ENCODE results near the gene MAGI2. TPM values are rescaled to one million over a fixed set of nuclear protein-coding genes. Genes with fewer than 3 reads are reported as not detected.

MAGI2 gene
- total and polyA plus RNA-seq, 2 experiments from 2014 or later: 10.4 to 26.4 TPM

DNA sequence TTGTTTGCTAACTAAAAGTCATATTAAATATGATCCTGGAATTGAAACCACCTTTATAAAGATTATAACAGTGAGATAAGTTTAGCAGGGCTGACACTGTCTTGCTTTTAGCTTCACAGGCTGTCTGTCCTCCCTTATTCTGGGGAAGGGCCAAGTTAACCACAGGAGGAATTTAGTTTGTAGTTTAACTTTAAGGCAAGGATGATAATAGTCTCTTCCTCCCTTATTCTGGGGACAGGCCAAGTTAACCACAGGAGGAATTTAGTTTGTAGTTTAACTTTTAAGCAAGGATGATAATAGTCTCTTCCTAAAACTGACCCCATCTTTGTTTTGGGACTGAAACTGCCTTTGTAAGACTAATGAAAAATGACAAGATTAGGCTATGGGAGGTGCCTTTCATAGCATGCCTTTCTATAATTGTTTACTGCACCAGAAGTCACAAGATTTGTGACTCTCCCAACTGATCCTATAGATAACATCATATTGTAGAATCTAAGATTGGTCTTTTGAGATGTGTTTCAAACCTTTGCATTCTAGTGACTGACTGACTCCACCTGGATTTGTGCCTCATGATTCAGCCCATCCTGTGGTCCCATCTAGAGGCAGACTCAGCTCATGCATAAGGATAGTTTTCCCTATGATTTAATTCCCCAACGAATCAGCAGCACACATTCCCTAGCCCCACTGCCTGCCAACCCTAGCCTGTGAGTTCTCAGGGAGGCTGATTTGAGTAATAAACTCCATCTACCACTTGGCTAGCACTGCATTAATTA lies 212.0 kb downstream of the MAGI2 start:
- Histone ChIP-seq H2AFZ (no peak overlapping the region), H3K27me3 (ENCODE audit: insufficient read depth) (no peaks in the 10 kb centered on the region), H3K79me2 (replicated peaks; ENCODE audit: insufficient read depth) (no peaks in the 10 kb centered on the region), H4K20me1 (replicated peaks; ENCODE audit: insufficient read depth) (no peaks in the 10 kb centered on the region), H3K9me2 (ENCODE audit: insufficient read depth) (peaks cover 5% of the 10 kb centered on the region; the same call in 1 of the 2 replicates), H3K4me2 (no peak overlapping the region), H3F3A (replicated peaks; ENCODE audit: low read depth) (no peaks in the 10 kb centered on the region), H3K4me1 (ENCODE audit: insufficient read depth) (no peaks in the 10 kb centered on the region), H3K4me3 (no peak overlapping the region), H3K27ac (ENCODE audit: low read depth) (no peak overlapping the region), H3K36me3 (ENCODE audit: insufficient read depth) (no peaks in the 10 kb centered on the region)
- H3K9me3 Mint-ChIP-seq: peaks cover 4% of the 10 kb centered on the region; the same call in 1 of the 3 replicates
- H3K36me3 Mint-ChIP-seq (ENCODE audit: low read depth): no peaks in the 10 kb centered on the region
- TF ChIP-seq STAT1 (IDR thresholded peaks at IDR 0.05; ENCODE audit: unreplicated experiment): no peak
- TF ChIP-seq JUNB (IDR thresholded peaks at IDR 0.05; ENCODE audit: unreplicated experiment): no peak
- TF ChIP-seq, protein P1, sequence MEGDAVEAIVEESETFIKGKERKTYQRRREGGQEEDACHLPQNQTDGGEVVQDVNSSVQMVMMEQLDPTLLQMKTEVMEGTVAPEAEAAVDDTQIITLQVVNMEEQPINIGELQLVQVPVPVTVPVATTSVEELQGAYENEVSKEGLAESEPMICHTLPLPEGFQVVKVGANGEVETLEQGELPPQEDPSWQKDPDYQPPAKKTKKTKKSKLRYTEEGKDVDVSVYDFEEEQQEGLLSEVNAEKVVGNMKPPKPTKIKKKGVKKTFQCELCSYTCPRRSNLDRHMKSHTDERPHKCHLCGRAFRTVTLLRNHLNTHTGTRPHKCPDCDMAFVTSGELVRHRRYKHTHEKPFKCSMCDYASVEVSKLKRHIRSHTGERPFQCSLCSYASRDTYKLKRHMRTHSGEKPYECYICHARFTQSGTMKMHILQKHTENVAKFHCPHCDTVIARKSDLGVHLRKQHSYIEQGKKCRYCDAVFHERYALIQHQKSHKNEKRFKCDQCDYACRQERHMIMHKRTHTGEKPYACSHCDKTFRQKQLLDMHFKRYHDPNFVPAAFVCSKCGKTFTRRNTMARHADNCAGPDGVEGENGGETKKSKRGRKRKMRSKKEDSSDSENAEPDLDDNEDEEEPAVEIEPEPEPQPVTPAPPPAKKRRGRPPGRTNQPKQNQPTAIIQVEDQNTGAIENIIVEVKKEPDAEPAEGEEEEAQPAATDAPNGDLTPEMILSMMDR (conservative IDR thresholded peaks at IDR 0.05; ENCODE audit: low read depth in 2 of 2): no peak
- no peak for TF ChIP-seq EZH2phosphoT487 (IDR thresholded peaks at IDR 0.05; ENCODE audit: unreplicated experiment)
- TF ChIP-seq, protein P2, sequence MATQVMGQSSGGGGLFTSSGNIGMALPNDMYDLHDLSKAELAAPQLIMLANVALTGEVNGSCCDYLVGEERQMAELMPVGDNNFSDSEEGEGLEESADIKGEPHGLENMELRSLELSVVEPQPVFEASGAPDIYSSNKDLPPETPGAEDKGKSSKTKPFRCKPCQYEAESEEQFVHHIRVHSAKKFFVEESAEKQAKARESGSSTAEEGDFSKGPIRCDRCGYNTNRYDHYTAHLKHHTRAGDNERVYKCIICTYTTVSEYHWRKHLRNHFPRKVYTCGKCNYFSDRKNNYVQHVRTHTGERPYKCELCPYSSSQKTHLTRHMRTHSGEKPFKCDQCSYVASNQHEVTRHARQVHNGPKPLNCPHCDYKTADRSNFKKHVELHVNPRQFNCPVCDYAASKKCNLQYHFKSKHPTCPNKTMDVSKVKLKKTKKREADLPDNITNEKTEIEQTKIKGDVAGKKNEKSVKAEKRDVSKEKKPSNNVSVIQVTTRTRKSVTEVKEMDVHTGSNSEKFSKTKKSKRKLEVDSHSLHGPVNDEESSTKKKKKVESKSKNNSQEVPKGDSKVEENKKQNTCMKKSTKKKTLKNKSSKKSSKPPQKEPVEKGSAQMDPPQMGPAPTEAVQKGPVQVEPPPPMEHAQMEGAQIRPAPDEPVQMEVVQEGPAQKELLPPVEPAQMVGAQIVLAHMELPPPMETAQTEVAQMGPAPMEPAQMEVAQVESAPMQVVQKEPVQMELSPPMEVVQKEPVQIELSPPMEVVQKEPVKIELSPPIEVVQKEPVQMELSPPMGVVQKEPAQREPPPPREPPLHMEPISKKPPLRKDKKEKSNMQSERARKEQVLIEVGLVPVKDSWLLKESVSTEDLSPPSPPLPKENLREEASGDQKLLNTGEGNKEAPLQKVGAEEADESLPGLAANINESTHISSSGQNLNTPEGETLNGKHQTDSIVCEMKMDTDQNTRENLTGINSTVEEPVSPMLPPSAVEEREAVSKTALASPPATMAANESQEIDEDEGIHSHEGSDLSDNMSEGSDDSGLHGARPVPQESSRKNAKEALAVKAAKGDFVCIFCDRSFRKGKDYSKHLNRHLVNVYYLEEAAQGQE (IDR thresholded peaks at IDR 0.05; ENCODE audit: unreplicated experiment): no peak
- no peak for TF ChIP-seq EZH2 (IDR thresholded peaks at IDR 0.05; ENCODE audit: low read depth, unreplicated experiment)
- TF ChIP-seq, protein P3, sequence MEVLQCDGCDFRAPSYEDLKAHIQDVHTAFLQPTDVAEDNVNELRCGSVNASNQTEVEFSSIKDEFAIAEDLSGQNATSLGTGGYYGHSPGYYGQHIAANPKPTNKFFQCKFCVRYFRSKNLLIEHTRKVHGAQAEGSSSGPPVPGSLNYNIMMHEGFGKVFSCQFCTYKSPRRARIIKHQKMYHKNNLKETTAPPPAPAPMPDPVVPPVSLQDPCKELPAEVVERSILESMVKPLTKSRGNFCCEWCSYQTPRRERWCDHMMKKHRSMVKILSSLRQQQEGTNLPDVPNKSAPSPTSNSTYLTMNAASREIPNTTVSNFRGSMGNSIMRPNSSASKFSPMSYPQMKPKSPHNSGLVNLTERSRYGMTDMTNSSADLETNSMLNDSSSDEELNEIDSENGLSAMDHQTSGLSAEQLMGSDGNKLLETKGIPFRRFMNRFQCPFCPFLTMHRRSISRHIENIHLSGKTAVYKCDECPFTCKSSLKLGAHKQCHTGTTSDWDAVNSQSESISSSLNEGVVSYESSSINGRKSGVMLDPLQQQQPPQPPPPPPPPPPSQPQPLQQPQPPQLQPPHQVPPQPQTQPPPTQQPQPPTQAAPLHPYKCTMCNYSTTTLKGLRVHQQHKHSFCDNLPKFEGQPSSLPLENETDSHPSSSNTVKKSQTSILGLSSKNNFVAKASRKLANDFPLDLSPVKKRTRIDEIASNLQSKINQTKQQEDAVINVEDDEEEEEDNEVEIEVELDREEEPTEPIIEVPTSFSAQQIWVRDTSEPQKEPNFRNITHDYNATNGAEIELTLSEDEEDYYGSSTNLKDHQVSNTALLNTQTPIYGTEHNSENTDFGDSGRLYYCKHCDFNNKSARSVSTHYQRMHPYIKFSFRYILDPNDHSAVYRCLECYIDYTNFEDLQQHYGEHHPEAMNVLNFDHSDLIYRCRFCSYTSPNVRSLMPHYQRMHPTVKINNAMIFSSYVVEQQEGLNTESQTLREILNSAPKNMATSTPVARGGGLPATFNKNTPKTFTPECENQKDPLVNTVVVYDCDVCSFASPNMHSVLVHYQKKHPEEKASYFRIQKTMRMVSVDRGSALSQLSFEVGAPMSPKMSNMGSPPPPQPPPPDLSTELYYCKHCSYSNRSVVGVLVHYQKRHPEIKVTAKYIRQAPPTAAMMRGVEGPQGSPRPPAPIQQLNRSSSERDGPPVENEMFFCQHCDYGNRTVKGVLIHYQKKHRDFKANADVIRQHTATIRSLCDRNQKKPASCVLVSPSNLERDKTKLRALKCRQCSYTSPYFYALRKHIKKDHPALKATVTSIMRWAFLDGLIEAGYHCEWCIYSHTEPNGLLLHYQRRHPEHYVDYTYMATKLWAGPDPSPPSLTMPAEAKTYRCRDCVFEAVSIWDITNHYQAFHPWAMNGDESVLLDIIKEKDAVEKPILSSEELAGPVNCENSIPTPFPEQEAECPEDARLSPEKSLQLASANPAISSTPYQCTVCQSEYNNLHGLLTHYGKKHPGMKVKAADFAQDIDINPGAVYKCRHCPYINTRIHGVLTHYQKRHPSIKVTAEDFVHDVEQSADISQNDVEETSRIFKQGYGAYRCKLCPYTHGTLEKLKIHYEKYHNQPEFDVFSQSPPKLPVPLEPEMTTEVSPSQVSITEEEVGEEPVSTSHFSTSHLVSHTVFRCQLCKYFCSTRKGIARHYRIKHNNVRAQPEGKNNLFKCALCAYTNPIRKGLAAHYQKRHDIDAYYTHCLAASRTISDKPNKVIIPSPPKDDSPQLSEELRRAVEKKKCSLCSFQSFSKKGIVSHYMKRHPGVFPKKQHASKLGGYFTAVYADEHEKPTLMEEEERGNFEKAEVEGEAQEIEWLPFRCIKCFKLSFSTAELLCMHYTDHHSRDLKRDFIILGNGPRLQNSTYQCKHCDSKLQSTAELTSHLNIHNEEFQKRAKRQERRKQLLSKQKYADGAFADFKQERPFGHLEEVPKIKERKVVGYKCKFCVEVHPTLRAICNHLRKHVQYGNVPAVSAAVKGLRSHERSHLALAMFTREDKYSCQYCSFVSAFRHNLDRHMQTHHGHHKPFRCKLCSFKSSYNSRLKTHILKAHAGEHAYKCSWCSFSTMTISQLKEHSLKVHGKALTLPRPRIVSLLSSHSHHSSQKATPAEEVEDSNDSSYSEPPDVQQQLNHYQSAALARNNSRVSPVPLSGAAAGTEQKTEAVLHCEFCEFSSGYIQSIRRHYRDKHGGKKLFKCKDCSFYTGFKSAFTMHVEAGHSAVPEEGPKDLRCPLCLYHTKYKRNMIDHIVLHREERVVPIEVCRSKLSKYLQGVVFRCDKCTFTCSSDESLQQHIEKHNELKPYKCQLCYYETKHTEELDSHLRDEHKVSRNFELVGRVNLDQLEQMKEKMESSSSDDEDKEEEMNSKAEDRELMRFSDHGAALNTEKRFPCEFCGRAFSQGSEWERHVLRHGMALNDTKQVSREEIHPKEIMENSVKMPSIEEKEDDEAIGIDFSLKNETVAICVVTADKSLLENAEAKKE (CRISPR knock-in tag; IDR thresholded peaks at IDR 0.05): no peak
- no peak for TF ChIP-seq ZNF331 (CRISPR knock-in tag; IDR thresholded peaks at IDR 0.05; ENCODE audit: low read depth)
- no peak for TF ChIP-seq ZNF114 (CRISPR knock-in tag; IDR thresholded peaks at IDR 0.05)
- no peak for TF ChIP-seq CREB1 (CRISPR knock-in tag; IDR thresholded peaks at IDR 0.05; ENCODE audit: low read depth)
- TF ChIP-seq, protein P4, sequence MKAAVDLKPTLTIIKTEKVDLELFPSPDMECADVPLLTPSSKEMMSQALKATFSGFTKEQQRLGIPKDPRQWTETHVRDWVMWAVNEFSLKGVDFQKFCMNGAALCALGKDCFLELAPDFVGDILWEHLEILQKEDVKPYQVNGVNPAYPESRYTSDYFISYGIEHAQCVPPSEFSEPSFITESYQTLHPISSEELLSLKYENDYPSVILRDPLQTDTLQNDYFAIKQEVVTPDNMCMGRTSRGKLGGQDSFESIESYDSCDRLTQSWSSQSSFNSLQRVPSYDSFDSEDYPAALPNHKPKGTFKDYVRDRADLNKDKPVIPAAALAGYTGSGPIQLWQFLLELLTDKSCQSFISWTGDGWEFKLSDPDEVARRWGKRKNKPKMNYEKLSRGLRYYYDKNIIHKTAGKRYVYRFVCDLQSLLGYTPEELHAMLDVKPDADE (IDR thresholded peaks at IDR 0.05): no peak
- TF ChIP-seq NANOG (IDR thresholded peaks at IDR 0.05; ENCODE audit: borderline replicate concordance): no peak
- no peak for TF ChIP-seq POLR2AphosphoS5 (IDR thresholded peaks at IDR 0.05; ENCODE audit: low read depth)
- H3K27ac Mint-ChIP-seq: no peak overlapping the region
- DNase-seq (ENCODE audit: low spot score) (no peak), ATAC-seq (no peak)
- H3K4me3 Mint-ChIP-seq: no peak overlapping the region
- no peaks in the 10 kb centered on the region for H3K4me1 Mint-ChIP-seq
- H3K27me3 Mint-ChIP-seq (ENCODE audit: insufficient read depth, low read depth, poor library complexity): no peaks in the 10 kb centered on the region
